Neuronal stem cell (in vitro differentiated cells): ENCODE measurements around the gene CYCS.
"Not testable (repeated sequence)": the region's sequence is repeated elsewhere in the genome, so short reads cannot be mapped to it uniquely, and the experiment has no call there.

ENCODE experiments used
- DNase-seq: peaks from one replicate; pipeline ENCODE4 v3.0.0-alpha.2; 2013; ENCODE audit warnings: low spot score
- H2AFZ ChIP-seq: one replicate; pipeline ENCODE4 v1.6.1; 2013; ENCODE audit warnings: mild to moderate bottlenecking, low read length, inconsistent platforms
- H2AK5ac ChIP-seq: 2 replicates; pipeline ENCODE4 v1.6.1; 2013; ENCODE audit warnings: low read depth, mild to moderate bottlenecking, inconsistent platforms, low read length, moderate library complexity, mixed read lengths
- H2BK120ac ChIP-seq: 2 replicates; pipeline ENCODE4 v1.6.1; 2013; ENCODE audit warnings: low read depth, mild to moderate bottlenecking, inconsistent platforms, low read length, moderate library complexity, mixed read lengths
- H2BK12ac ChIP-seq: one replicate; pipeline ENCODE4 v1.6.1; 2013; ENCODE audit warnings: low read length, inconsistent platforms
- H2BK15ac ChIP-seq: 2 replicates; pipeline ENCODE4 v1.6.1; 2013; ENCODE audit warnings: mild to moderate bottlenecking, low read length, inconsistent platforms, mixed read lengths
- H2BK5ac ChIP-seq: one replicate; pipeline ENCODE4 v1.6.1; 2013; ENCODE audit warnings: inconsistent platforms, mild to moderate bottlenecking, low read length, moderate library complexity
- H3K14ac ChIP-seq: one replicate; pipeline ENCODE4 v1.6.1; 2013; ENCODE audit warnings: low read length, inconsistent platforms
- H3K18ac ChIP-seq: 2 replicates; pipeline ENCODE4 v1.6.1; 2013; ENCODE audit warnings: low read length, inconsistent platforms
- H3K23ac ChIP-seq: 2 replicates; pipeline ENCODE4 v1.6.1; 2013; ENCODE audit warnings: low read depth, mild to moderate bottlenecking, mixed read lengths, low read length, inconsistent platforms; ENCODE audit not compliant: poor library complexity
- H3K27ac ChIP-seq: replicated peaks from 3 replicates; pipeline ENCODE4 v1.5.1; 2013; ENCODE audit warnings: low read length, inconsistent platforms
- H3K27me3 ChIP-seq, 3 experiments: 2 replicates each; pipeline ENCODE4 v1.6.1; 2013; ENCODE audit warnings: low read length in 3 of 3, mild to moderate bottlenecking in 2 of 3, inconsistent platforms in 1 of 3, low read depth in 1 of 3, mixed read lengths in 1 of 3, moderate library complexity in 1 of 3; ENCODE audit not compliant: control insufficient read depth in 3 of 3, insufficient read depth in 3 of 3
- H3K36me3 ChIP-seq, 2 donors: replicated peaks in 1 of 2; 2 replicates each; pipeline ENCODE4 v1.6.1; 2013; ENCODE audit warnings: low read length in 2 of 2; ENCODE audit not compliant: control insufficient read depth in 2 of 2, insufficient read depth in 2 of 2
- H3K4ac ChIP-seq: 2 replicates; pipeline ENCODE4 v1.6.1; 2013; ENCODE audit warnings: inconsistent platforms, mild to moderate bottlenecking, low read length, moderate library complexity
- H3K4me1 ChIP-seq, 2 donors: 1 replicate in 1 of 2; 2 replicates in 1 of 2; pipeline ENCODE4 v1.6.1; 2013; ENCODE audit warnings: low read length in 2 of 2, low read depth in 1 of 2; ENCODE audit not compliant: control insufficient read depth in 2 of 2, insufficient read depth in 1 of 2
- H3K4me2 ChIP-seq: one replicate; pipeline ENCODE4 v1.6.1; 2013; ENCODE audit warnings: mild to moderate bottlenecking, low read length, inconsistent platforms; ENCODE audit not compliant: insufficient read depth, poor library complexity, severe bottlenecking
- H3K4me3 ChIP-seq, 2 donors: 2 replicates each; pipeline ENCODE4 v1.5.1; 2013; ENCODE audit warnings: low read length in 2 of 2, mild to moderate bottlenecking in 2 of 2, inconsistent platforms in 1 of 2, moderate library complexity in 1 of 2
- H3K79me1 ChIP-seq: one replicate; pipeline ENCODE4 v1.6.1; 2013; ENCODE audit warnings: low read depth, mild to moderate bottlenecking, inconsistent platforms, low read length, moderate library complexity
- H3K9ac ChIP-seq: one replicate; pipeline ENCODE4 v1.6.1; 2013; ENCODE audit warnings: mild to moderate bottlenecking, low read depth, low read length, inconsistent platforms; ENCODE audit not compliant: poor library complexity
- H3K9me3 ChIP-seq, 2 donors: replicated peaks in 1 of 2; 2 replicates each; pipeline versions ENCODE3 to v1.6.1; 2013; ENCODE audit warnings: low read length in 2 of 2, mild to moderate bottlenecking in 2 of 2, inconsistent platforms in 1 of 2, low read depth in 1 of 2, mixed read lengths in 1 of 2, moderate library complexity in 1 of 2; ENCODE audit not compliant: control insufficient read depth in 2 of 2, insufficient read depth in 1 of 2
- H4K8ac ChIP-seq: one replicate; pipeline ENCODE4 v1.6.1; 2013; ENCODE audit warnings: low read depth, mild to moderate bottlenecking, inconsistent platforms, low read length, moderate library complexity
- H4K91ac ChIP-seq: one replicate; pipeline ENCODE4 v1.6.1; 2013; ENCODE audit warnings: low read length, low read depth, mild to moderate bottlenecking, inconsistent platforms; ENCODE audit not compliant: poor library complexity
- WGBS, 2 donors: extraction: QIAGEN DNeasy Blood & Tissue Kit; methylation state at CpG; one replicate each; pipeline ENCODE4 v1.1.7; 2013; ENCODE audit warnings: missing lambda C conversion rate in 2 of 2, mixed read lengths in 1 of 2; ENCODE audit not compliant: insufficient read length in 2 of 2, insufficient replicate concordance in 1 of 2; ENCODE audit errors: extremely low coverage in 2 of 2; 5-methylcytosine and 5-hydroxymethylcytosine counted together

CYCS gene

GRCh38 chr7:25110514-25110913, 14.5 kb downstream of the CYCS start:
- not testable (repeated sequence) for H3K9me3 ChIP-seq, H3K18ac ChIP-seq, H3K36me3 ChIP-seq, H3K23ac ChIP-seq, H3K4me2 ChIP-seq, H3K4me3 ChIP-seq, H3K79me1 ChIP-seq, H2BK12ac ChIP-seq, H3K27me3 ChIP-seq, H3K4ac ChIP-seq, DNase-seq, H2AK5ac ChIP-seq, H3K27ac ChIP-seq, H2BK15ac ChIP-seq, H3K9ac ChIP-seq, H2BK5ac ChIP-seq, H2AFZ ChIP-seq, H2BK120ac ChIP-seq, H4K8ac ChIP-seq, H3K14ac ChIP-seq, H4K91ac ChIP-seq, H3K4me1 ChIP-seq
- WGBS, 2 donors = no CpG with 5 or more reads among the region's 2 CpGs

DNA sequence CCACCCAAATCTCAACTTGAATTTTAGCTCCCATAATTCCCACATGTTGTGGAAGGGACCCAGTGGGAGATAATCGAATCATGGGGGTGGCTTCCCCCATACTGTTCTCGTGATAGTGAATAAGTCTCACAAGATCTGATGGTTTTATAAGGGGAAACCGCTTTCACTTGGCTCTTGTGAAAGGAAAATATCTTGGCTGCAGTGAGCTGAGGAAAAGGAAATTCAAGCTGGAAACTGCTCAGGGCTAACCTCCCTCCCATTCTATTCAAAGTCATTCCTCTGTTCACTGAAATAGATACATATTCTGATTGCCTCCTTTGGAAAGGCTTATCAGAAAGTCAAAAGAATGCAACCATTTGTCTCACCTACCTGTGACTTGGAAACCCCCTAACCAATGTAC, 15.8 kb downstream of the CYCS start:
- WGBS, 2 donors = no CpG with 5 or more reads among the region's 3 CpGs
- no peaks in the 10 kb centered on the region for H3K4me1 ChIP-seq

DNA sequence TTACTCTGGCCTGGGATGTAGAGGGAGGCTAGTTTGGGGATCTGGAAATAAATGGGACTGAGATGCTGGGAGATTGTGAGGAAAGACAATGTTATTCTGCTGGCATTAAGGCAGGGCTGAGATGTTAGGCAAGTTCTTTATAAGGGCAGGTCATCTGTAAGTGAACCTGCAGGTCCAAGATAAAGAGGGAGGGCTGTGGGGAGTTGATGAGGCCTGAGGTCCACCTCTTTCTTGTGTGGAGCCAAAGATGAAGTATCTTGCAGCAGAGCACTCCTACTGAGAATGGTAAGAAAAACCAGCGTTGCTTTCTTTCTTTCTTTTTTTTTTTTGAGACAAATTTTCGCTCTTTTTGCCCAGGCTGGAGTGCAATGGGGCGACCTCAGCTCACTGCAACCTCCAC, 19.1 kb downstream of the CYCS start:
- no peak overlapping the region for H2AFZ ChIP-seq
- WGBS, 2 donors = no CpG with 5 or more reads among the region's 3 CpGs

More for the DNA sequence above, 15.8 kb downstream of the CYCS start:
- no peak overlapping the region for H3K4ac ChIP-seq
- no peak overlapping the region for H2BK5ac ChIP-seq
- no peak overlapping the region for H3K14ac ChIP-seq
- H3K36me3 ChIP-seq = no peaks in the 10 kb centered on the region
- no peak overlapping the region for H2BK12ac ChIP-seq
- H2AK5ac ChIP-seq = no peak overlapping the region
- H3K18ac ChIP-seq = no peak overlapping the region
- H3K79me1 ChIP-seq = no peaks in the 10 kb centered on the region
- H2BK120ac ChIP-seq = no peak overlapping the region
- H3K27ac ChIP-seq = no peak overlapping the region
- H3K23ac ChIP-seq = no peak overlapping the region
- no peaks in the 10 kb centered on the region for H3K9me3 ChIP-seq
- H4K91ac ChIP-seq = no peak overlapping the region
- H2BK15ac ChIP-seq = no peak overlapping the region
- H2AFZ ChIP-seq = no peak overlapping the region
- no peak overlapping the region for H3K4me2 ChIP-seq
- no peak overlapping the region for H4K8ac ChIP-seq
- DNase-seq = no peak
- no peak overlapping the region for H3K4me3 ChIP-seq
- no peak overlapping the region for H3K9ac ChIP-seq
- no peaks in the 10 kb centered on the region for H3K27me3 ChIP-seq

GRCh38 chr7:25103773-25104172, 21.3 kb downstream of the CYCS start:
- H2BK5ac ChIP-seq = no peak overlapping the region

More for the DNA sequence above, 19.1 kb downstream of the CYCS start:
- no peaks in the 10 kb centered on the region for H3K36me3 ChIP-seq
- peaks cover 0 to 5% (median 0%) of the 10 kb centered on the region in 3 experiments for H3K27me3 ChIP-seq
- H3K23ac ChIP-seq = no peak overlapping the region
- no peak overlapping the region for H2BK12ac ChIP-seq
- no peak overlapping the region for H3K4ac ChIP-seq
- H3K4me1 ChIP-seq = no peaks in the 10 kb centered on the region
- no peak overlapping the region for H2AK5ac ChIP-seq
- no peaks in the 10 kb centered on the region for H3K9me3 ChIP-seq
- DNase-seq = no peak
- no peak overlapping the region for H2BK15ac ChIP-seq
- H3K4me3 ChIP-seq = no peak overlapping the region
- H3K18ac ChIP-seq = no peak overlapping the region
- no peak overlapping the region for H4K8ac ChIP-seq
- no peak overlapping the region for H3K14ac ChIP-seq
- H3K79me1 ChIP-seq = no peaks in the 10 kb centered on the region
- no peak overlapping the region for H2BK5ac ChIP-seq
- no peak overlapping the region for H2BK120ac ChIP-seq
- H4K91ac ChIP-seq = no peak overlapping the region
- no peak overlapping the region for H3K4me2 ChIP-seq
- no peak overlapping the region for H3K27ac ChIP-seq
- H3K9ac ChIP-seq = no peak overlapping the region

More at GRCh38 chr7:25103773-25104172, 21.3 kb downstream of the CYCS start:
- H3K18ac ChIP-seq = no peak overlapping the region
- no peak overlapping the region for H2AFZ ChIP-seq
- no peak overlapping the region for H4K8ac ChIP-seq
- H3K23ac ChIP-seq = no peak overlapping the region
- H2BK15ac ChIP-seq = no peak overlapping the region
- H3K14ac ChIP-seq = no peak overlapping the region
- no peak overlapping the region for H3K4me2 ChIP-seq
- H2BK12ac ChIP-seq = no peak overlapping the region
- no peaks in the 10 kb centered on the region for H3K79me1 ChIP-seq
- H3K4me1 ChIP-seq = no peaks in the 10 kb centered on the region
- H4K91ac ChIP-seq = no peak overlapping the region
- DNase-seq = no peak
- H3K27me3 ChIP-seq = peaks cover 0 to 5% (median 0%) of the 10 kb centered on the region in 3 experiments
- no peaks in the 10 kb centered on the region for H3K9me3 ChIP-seq
- no peaks in the 10 kb centered on the region for H3K36me3 ChIP-seq
- H3K4ac ChIP-seq = no peak overlapping the region
- H2BK120ac ChIP-seq = no peak overlapping the region
- no CpG with 5 or more reads among the region's 5 CpGs for whole genome bisulfite sequencing, 2 donors
- no peak overlapping the region for H3K9ac ChIP-seq
- no peak overlapping the region for H2AK5ac ChIP-seq
- no peak overlapping the region for H3K4me3 ChIP-seq
- no peak overlapping the region for H3K27ac ChIP-seq
